Mesothelial cell of epicardium (in vitro differentiated cells): ENCODE data around the gene PNKP. TPM values are rescaled to one million over a fixed set of nuclear protein-coding genes. Genes with fewer than 3 reads are reported as not detected.

Source experiments
- DNase-seq, 2 experiments: peaks; one replicate each; pipeline ENCODE4 v3.0.0; 2021; ENCODE audit warnings: low spot score in 2 of 2; ENCODE audit not compliant: unreplicated experiment in 2 of 2
- H3K27ac Mint-ChIP-seq: 2 replicates; pipeline ENCODE4 v1.8.0; 2021; ENCODE audit warnings: mixed read lengths
- H3K27me3 Mint-ChIP-seq: 2 replicates; pipeline ENCODE4 v1.8.0; 2021; ENCODE audit warnings: low read depth, mixed read lengths
- H3K36me3 Mint-ChIP-seq: 2 replicates; pipeline ENCODE4 v1.8.0; 2021; ENCODE audit warnings: mixed read lengths
- H3K4me1 Mint-ChIP-seq: 2 replicates; pipeline ENCODE4 v1.8.0; 2021; ENCODE audit warnings: mixed read lengths
- H3K4me3 Mint-ChIP-seq: 2 replicates; pipeline ENCODE4 v1.8.0; 2021; ENCODE audit warnings: mild to moderate bottlenecking, moderate library complexity, mixed read lengths
- H3K9me3 Mint-ChIP-seq: 2 replicates; pipeline ENCODE4 v1.8.0; 2021; ENCODE audit warnings: mixed read lengths
- CTCF ChIP-seq: fragments of 200-600 bp; sonication (generic); IDR thresholded peaks from one replicate; pipeline ENCODE4 v1.5.0; 2021; ENCODE audit warnings: antibody characterized with exemption; ENCODE audit not compliant: unreplicated experiment
- total RNA-seq: library from RNA; stranded (reverse); gene quantifications from 3 replicates; pipeline ENCODE4 v1.2.1, GENCODE V29; 2021

PNKP gene
- total RNA-seq, 1 donor from 2014 or later: 103 TPM

- TF ChIP-seq CTCF: no peak
- H3K27me3 Mint-ChIP-seq: no peaks in the 10 kb centered on the region
- no peak overlapping the region for H3K27ac Mint-ChIP-seq
- peaks cover 30% of the 10 kb centered on the region for H3K4me1 Mint-ChIP-seq
- H3K36me3 Mint-ChIP-seq: peaks cover 7% of the 10 kb centered on the region
- no peaks in the 10 kb centered on the region for H3K9me3 Mint-ChIP-seq
- no peak overlapping the region for H3K4me3 Mint-ChIP-seq
- DNase-seq: no peak
Measured at GRCh38 chr19:49875177-49875576, 7.8 kb upstream of the PNKP start.

GRCh38 chr19:49874503-49875157 is 7.3 kb upstream of the PNKP start:
- H3K36me3 Mint-ChIP-seq: peaks cover 5% of the 10 kb centered on the region
- H3K4me3 Mint-ChIP-seq: no peak overlapping the region
- DNase-seq: no peak
- H3K27me3 Mint-ChIP-seq: no peaks in the 10 kb centered on the region
- no peaks in the 10 kb centered on the region for H3K9me3 Mint-ChIP-seq
- TF ChIP-seq CTCF: no peak
- H3K27ac Mint-ChIP-seq: peak overlapping the region; percentile 53
- peaks cover 32% of the 10 kb centered on the region for H3K4me1 Mint-ChIP-seq

GRCh38 chr19:49873834-49874233 is 6.5 kb upstream of the PNKP start:
- DNase-seq: no peak
- no peak for TF ChIP-seq CTCF
- peaks cover 28% of the 10 kb centered on the region for H3K4me1 Mint-ChIP-seq
- no peak overlapping the region for H3K4me3 Mint-ChIP-seq
- H3K27ac Mint-ChIP-seq: peak overlapping the region; percentile 34
- no peaks in the 10 kb centered on the region for H3K27me3 Mint-ChIP-seq
- H3K9me3 Mint-ChIP-seq: no peaks in the 10 kb centered on the region
- peaks cover 3% of the 10 kb centered on the region for H3K36me3 Mint-ChIP-seq

GRCh38 chr19:49873129-49873521 is 5.7 kb upstream of the PNKP start:
- H3K4me1 Mint-ChIP-seq: peaks cover 23% of the 10 kb centered on the region
- DNase-seq: no peak
- no peak for TF ChIP-seq CTCF
- H3K36me3 Mint-ChIP-seq: peaks cover 3% of the 10 kb centered on the region
- no peaks in the 10 kb centered on the region for H3K9me3 Mint-ChIP-seq
- H3K27me3 Mint-ChIP-seq: no peaks in the 10 kb centered on the region
- no peak overlapping the region for H3K27ac Mint-ChIP-seq
- H3K4me3 Mint-ChIP-seq: no peak overlapping the region

- TF ChIP-seq CTCF: no peak
- Mint-ChIP-seq H3K4me1 (peaks cover 23% of the 10 kb centered on the region), H3K36me3 (peaks cover 3% of the 10 kb centered on the region), H3K9me3 (no peaks in the 10 kb centered on the region), H3K4me3 (no peak overlapping the region), H3K27me3 (no peaks in the 10 kb centered on the region), H3K27ac (peak overlapping the region; percentile 14)
- DNase-seq: no peak
Measured at GRCh38 chr19:49872245-49873128, 5.1 kb upstream of the PNKP start.
